GM23248 (cell line): ENCODE data around the gene TCF7L2.

Experiments used
- EZH2 ChIP-seq: fragments of 200-600 bp; sonication (generic); IDR thresholded peaks from 2 replicates; pipeline ENCODE4 v1.6.1; 2018; ENCODE audit warnings: antibody characterized with exemption, mild to moderate bottlenecking; ENCODE audit not compliant: insufficient read depth, poor library complexity, severe bottlenecking
- EZH2phosphoT487 ChIP-seq: fragments of 200-600 bp; sonication (generic); IDR thresholded peaks from 2 replicates; pipeline ENCODE4 v1.6.1; 2018; ENCODE audit warnings: antibody characterized with exemption, moderate library complexity, mild to moderate bottlenecking, low read depth; ENCODE audit not compliant: insufficient read depth

DNA sequence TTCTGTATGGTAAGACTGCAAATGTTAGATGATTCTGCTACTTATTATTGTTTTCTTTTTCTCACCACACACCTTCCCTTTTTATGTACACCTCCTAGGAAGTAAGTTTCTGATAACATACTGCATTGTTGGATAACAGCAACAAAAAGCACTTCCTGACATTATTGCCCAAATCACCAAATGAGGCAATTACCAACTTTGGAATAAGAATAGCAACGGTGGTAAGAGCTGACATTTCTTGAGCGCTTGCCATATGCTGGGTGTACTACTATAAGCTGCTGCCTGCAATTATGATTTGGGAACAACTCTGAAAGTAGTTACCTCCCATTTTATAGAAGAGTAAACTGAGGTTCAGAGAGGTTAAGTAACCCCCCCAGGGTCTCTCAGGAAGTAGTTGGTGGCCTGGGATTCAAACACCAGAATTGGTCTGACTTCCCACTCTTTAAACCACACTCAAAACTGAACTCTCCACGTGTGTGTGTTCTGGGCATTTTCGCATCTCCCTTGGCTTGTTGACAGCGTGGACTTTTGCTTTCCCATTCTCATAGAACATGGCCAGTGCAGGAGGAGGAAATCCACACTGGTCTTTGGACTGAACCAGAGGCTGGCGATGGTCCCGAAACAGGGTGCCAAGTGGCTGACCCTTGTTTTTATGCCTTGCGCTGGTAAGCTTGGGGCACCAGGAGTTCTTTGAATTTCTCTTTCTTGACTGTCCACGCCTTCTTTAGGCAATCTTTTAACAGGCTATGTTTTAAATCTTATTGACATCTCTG lies 71.4 kb downstream of the TCF7L2 start:
- no peak for TF ChIP-seq EZH2
- no peak for TF ChIP-seq EZH2phosphoT487
